AG04449 (cell line): ENCODE measurements around the gene CECR2.
"Not testable (repeated sequence)": the region's sequence is repeated elsewhere in the genome, so short reads cannot be mapped to it uniquely, and the experiment has no call there.

Source experiments
- CTCF ChIA-PET: fragments of 350-600 bp; formaldehyde crosslinking; extraction: SDS; loops from one replicate; lab custom pipeline; 2021; ENCODE audit warnings: antibody characterized with exemption; lab: Yijun Ruan, JAX
- POLR2A ChIA-PET: fragments of 400-600, 350-600 bp; formaldehyde crosslinking; extraction: SDS; loops from one replicate; lab custom pipeline; 2020; ENCODE audit warnings: antibody characterized with exemption, inconsistent platforms; lab: Yijun Ruan, JAX
- DNase-seq: peaks from one replicate; pipeline ENCODE4 v3.0.0-alpha.2; 2010; ENCODE audit warnings: low read depth, low spot score
- H3K4me3 ChIP-seq: 2 replicates; pipeline ENCODE4 v1.5.1; 2011; ENCODE audit warnings: low read depth, mild to moderate bottlenecking, control low read depth, low read length
- CTCF ChIP-seq: IDR thresholded peaks from one replicate; pipeline ENCODE4 v1.5.1; 2011; ENCODE audit warnings: mild to moderate bottlenecking, moderate library complexity, low read length, control low read depth, inconsistent platforms; ENCODE audit not compliant: insufficient read depth; ENCODE audit errors: missing control alignments

The CECR2 gene

GRCh38 chr22:17512960-17513359 lies 143.7 kb downstream of the CECR2 start:
- DNase-seq = no peak
- H3K4me3 ChIP-seq = no peak overlapping the region
- ChIA-PET CTCF (interaction anchor here (3.3 kb wide), 1 partner anchor 11 kb away, joined by 14 read pairs; no protein-coding TSS in a partner anchor), POLR2A (no interaction called here)
- no peak for TF ChIP-seq CTCF

GRCh38 chr22:17513612-17514011 lies 144.4 kb downstream of the CECR2 start:
- POLR2A ChIA-PET = no interaction called here

GRCh38 chr22:17514084-17514483 lies 144.8 kb downstream of the CECR2 start:
- H3K4me3 ChIP-seq = no peak overlapping the region
- DNase-seq = no peak
- POLR2A ChIA-PET = no interaction called here
- TF ChIP-seq CTCF = no peak
- CTCF ChIA-PET = interaction anchor here (0.8 to 3.3 kb wide), 2 partner anchors 12 to 442 kb away, joined by 3 to 14 read pairs; no protein-coding TSS in a partner anchor

More at GRCh38 chr22:17513612-17514011, 144.4 kb downstream of the CECR2 start:
- TF ChIP-seq CTCF = no peak
- DNase-seq = no peak
- CTCF ChIA-PET = interaction anchor here (0.8 to 3.3 kb wide), 2 partner anchors 12 to 441 kb away, joined by 3 to 14 read pairs; no protein-coding TSS in a partner anchor
- no peak overlapping the region for H3K4me3 ChIP-seq

GRCh38 chr22:17518406-17518805 lies 149.1 kb downstream of the CECR2 start:
- DNase-seq = no peak
- H3K4me3 ChIP-seq = no peak overlapping the region
- no peak for TF ChIP-seq CTCF
- ChIA-PET CTCF (interaction anchor here (0.7 kb wide), 1 partner anchor 11 kb away, joined by 4 read pairs; no protein-coding TSS in a partner anchor), POLR2A (no interaction called here)

GRCh38 chr22:17521971-17522370 lies 152.7 kb downstream of the CECR2 start:
- H3K4me3 ChIP-seq, POLR2A ChIA-PET, DNase-seq, CTCF ChIA-PET: not testable (repeated sequence)

- POLR2A ChIA-PET = no interaction called here
- CTCF ChIA-PET = interaction anchor here (1.2 kb wide), 1 partner anchor 22 kb away, joined by 3 read pairs; no protein-coding TSS in a partner anchor
Measured at GRCh38 chr22:17523925-17524324, 154.7 kb downstream of the CECR2 start.

More at GRCh38 chr22:17523925-17524324, 154.7 kb downstream of the CECR2 start:
- no peak for DNase-seq
- no peak for TF ChIP-seq CTCF
- H3K4me3 ChIP-seq = no peak overlapping the region
